AG10803 (cell line): ENCODE results near the gene COL4A1.
A peak's percentile ranks its signal among the peaks of the same experiment; 100 is the strongest.

Source experiments
- DNase-seq: peaks from one replicate; pipeline ENCODE4 v3.0.0; 2010; ENCODE audit warnings: low read depth
- H3K4me3 ChIP-seq: 2 replicates; pipeline ENCODE4 v1.5.1; 2011; ENCODE audit warnings: mild to moderate bottlenecking, low read length, control low read depth
- CTCF ChIP-seq: conservative IDR thresholded peaks from 2 replicates; pipeline ENCODE4 v1.5.1; 2011; ENCODE audit warnings: mild to moderate bottlenecking, low read length, control low read depth, inconsistent platforms

Gene COL4A1

GRCh38 chr13:110351636-110352420, 44.9 kb upstream of the COL4A1 start:
- no peak for TF ChIP-seq CTCF
- no peak for DNase-seq
- no peak overlapping the region for H3K4me3 ChIP-seq

- no peak for TF ChIP-seq CTCF
- no peak overlapping the region for H3K4me3 ChIP-seq
- no peak for DNase-seq
These were observed 43.6 kb upstream of the COL4A1 start for GRCh38 chr13:110350509-110350908.

GRCh38 chr13:110350049-110350448, 43.1 kb upstream of the COL4A1 start:
- TF ChIP-seq CTCF = no peak
- H3K4me3 ChIP-seq = no peak overlapping the region
- no peak for DNase-seq

- no peak for DNase-seq
- H3K4me3 ChIP-seq = no peak overlapping the region
- no peak for TF ChIP-seq CTCF
These were observed 42.3 kb upstream of the COL4A1 start for GRCh38 chr13:110349239-110349638.

GRCh38 chr13:110348309-110349105, 41.5 kb upstream of the COL4A1 start:
- DNase-seq = no peak

GRCh38 chr13:110347535-110348308, 40.8 kb upstream of the COL4A1 start:
- no peak for TF ChIP-seq CTCF
- peak overlapping the region; percentile 34 for H3K4me3 ChIP-seq
- peak; percentile 95 for DNase-seq

More at GRCh38 chr13:110348309-110349105, 41.5 kb upstream of the COL4A1 start:
- no peak overlapping the region for H3K4me3 ChIP-seq
- TF ChIP-seq CTCF = no peak
